Measurements from ENCODE around the gene EEF1A1.

DNA sequence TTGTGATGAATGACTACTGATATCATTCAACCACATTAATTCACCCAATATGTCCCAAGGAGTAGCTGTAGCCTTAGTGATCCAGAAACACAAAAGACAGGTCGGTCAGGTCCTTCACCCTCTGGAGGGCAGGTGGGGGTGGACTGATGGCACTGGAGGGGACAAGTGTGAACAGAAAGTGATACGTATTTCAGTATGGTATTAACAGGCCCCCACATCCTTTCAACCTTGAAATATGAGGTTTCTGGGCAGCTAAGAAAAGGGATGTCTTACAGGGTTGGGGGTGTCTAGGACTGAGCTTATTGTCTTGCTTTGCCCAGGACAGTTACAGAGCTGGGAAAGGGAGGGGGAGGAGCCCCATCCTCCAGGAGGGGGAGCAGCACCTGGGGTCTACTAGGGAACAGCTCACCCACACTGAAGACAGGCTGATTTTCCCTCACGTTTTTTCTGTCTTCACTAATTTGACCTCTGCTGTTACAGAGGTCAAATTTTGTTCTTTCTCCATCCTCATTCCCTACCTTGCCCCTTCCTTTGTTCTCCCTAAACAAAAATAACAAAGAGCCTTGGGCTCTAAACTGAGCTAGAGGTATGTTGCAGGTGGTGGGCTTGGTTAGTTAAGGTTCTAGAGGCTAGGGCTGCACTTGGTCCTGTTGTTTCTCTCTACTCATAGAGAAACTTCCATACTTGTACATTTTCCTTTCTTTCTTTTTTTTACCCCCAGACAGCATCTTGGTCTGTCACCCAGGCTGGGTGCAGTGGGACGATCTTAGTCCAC lies 38.0 kb upstream of the EEF1A1 start:
- no peak for TF ChIP-seq CHD1 (IDR thresholded peaks at IDR 0.05; ENCODE audit: low read depth, low read length)
- TF ChIP-seq CREB1 (IDR thresholded peaks at IDR 0.05) = no peak
- TF ChIP-seq, protein P1, sequence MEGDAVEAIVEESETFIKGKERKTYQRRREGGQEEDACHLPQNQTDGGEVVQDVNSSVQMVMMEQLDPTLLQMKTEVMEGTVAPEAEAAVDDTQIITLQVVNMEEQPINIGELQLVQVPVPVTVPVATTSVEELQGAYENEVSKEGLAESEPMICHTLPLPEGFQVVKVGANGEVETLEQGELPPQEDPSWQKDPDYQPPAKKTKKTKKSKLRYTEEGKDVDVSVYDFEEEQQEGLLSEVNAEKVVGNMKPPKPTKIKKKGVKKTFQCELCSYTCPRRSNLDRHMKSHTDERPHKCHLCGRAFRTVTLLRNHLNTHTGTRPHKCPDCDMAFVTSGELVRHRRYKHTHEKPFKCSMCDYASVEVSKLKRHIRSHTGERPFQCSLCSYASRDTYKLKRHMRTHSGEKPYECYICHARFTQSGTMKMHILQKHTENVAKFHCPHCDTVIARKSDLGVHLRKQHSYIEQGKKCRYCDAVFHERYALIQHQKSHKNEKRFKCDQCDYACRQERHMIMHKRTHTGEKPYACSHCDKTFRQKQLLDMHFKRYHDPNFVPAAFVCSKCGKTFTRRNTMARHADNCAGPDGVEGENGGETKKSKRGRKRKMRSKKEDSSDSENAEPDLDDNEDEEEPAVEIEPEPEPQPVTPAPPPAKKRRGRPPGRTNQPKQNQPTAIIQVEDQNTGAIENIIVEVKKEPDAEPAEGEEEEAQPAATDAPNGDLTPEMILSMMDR (IDR thresholded peaks at IDR 0.05; ENCODE audit: control extremely low read depth in 1 of 3, insufficient read depth in 1 of 3, low read depth in 1 of 3, low read length in 3 of 3) = no peak
